GM12872 (cell line): ENCODE results near the gene CYP26A1.

Experiments used
- CTCF ChIP-seq: IDR thresholded peaks from 3 replicates; pipeline ENCODE4 v1.5.1; 2011; ENCODE audit warnings: low read depth, mild to moderate bottlenecking, low read length, moderate library complexity; ENCODE audit not compliant: insufficient read depth

Gene CYP26A1

GRCh38 chr10:93066544-93066913, 7.2 kb upstream of the CYP26A1 start:
- no peak for TF ChIP-seq CTCF

- TF ChIP-seq CTCF: no peak
These were observed 6.0 kb upstream of the CYP26A1 start for GRCh38 chr10:93067443-93068365.

GRCh38 chr10:93068411-93069244, 5.1 kb upstream of the CYP26A1 start:
- TF ChIP-seq CTCF: no peak

- TF ChIP-seq CTCF: no peak
These were observed 4.5 kb upstream of the CYP26A1 start for GRCh38 chr10:93069245-93069561.

GRCh38 chr10:93070378-93071176, 3.1 kb upstream of the CYP26A1 start:
- TF ChIP-seq CTCF: no peak

- no peak for TF ChIP-seq CTCF
These were observed 2.6 kb upstream of the CYP26A1 start for GRCh38 chr10:93071177-93071472.

- TF ChIP-seq CTCF: no peak
These were observed 1.9 kb upstream of the CYP26A1 start for GRCh38 chr10:93071674-93072224.
